PC-3 (cell line): ENCODE results near the gene RFX4. TPM values are rescaled to one million over a fixed set of nuclear protein-coding genes. Genes with fewer than 3 reads are reported as not detected.

ENCODE experiments used
- ATAC-seq: fragments of 200-7000 bp; cut with Tn5 transposase; 2 replicates; pipeline ENCODE4 v1.9.1; 2020; ENCODE audit warnings: mild to moderate bottlenecking, moderate library complexity
- BruUV-seq: library from RNA; stranded (reverse); fragments of 400-500 nt; replicated peaks from 2 replicates; lab custom pipeline; 2021; lab: Mats Ljungman, UMichigan
- CTCF ChIA-PET: fragments of 300-600 bp; sonication (Branson Sonifier 250); formaldehyde crosslinking; loops from one replicate; lab custom pipeline; 2022; ENCODE audit warnings: antibody characterized with exemption; lab: Charles Lee
- POLR2A ChIA-PET: fragments of 300-600 bp; sonication (Branson Sonifier 250); formaldehyde crosslinking; loops from one replicate; lab custom pipeline; 2022; ENCODE audit warnings: antibody characterized with exemption; ENCODE audit not compliant: unreplicated experiment; lab: Charles Lee
- DNase-seq: peaks from one replicate; pipeline ENCODE4 v3.0.0-alpha.2; 2015
- H2AFZ ChIP-seq: fragments of 300-600 bp; sonication (generic); 2 replicates; pipeline ENCODE4 v1.6.0; 2016; ENCODE audit warnings: antibody characterized with exemption, low read length
- H3F3A ChIP-seq: fragments of 300-600 bp; sonication (generic); one replicate; pipeline ENCODE4 v1.6.0; 2017; ENCODE audit warnings: antibody characterized with exemption, low read length, control low read depth, mild to moderate bottlenecking; ENCODE audit not compliant: unreplicated experiment
- H3K27ac ChIP-seq: fragments of 300-600 bp; sonication (generic); 2 replicates; pipeline ENCODE4 v1.5.1; 2016; ENCODE audit warnings: mild to moderate bottlenecking, low read length
- H3K27me3 ChIP-seq: fragments of 300-600 bp; sonication (generic); 2 replicates; pipeline ENCODE4 v1.6.1; 2016; ENCODE audit warnings: low read length, mixed read lengths
- H3K36me3 ChIP-seq: fragments of 300-600 bp; sonication (generic); 2 replicates; pipeline ENCODE4 v1.6.1; 2016; ENCODE audit warnings: low read depth, mixed run types, low read length, mixed read lengths
- H3K4me1 ChIP-seq: fragments of 300-600 bp; sonication (generic); 2 replicates; pipeline ENCODE4 v1.5.1; 2016; ENCODE audit warnings: low read length; ENCODE audit not compliant: insufficient read depth
- H3K4me2 ChIP-seq: fragments of 300-600 bp; sonication (generic); 2 replicates; pipeline ENCODE4 v1.6.0; 2016; ENCODE audit warnings: low read length
- H3K4me3 ChIP-seq: fragments of 300-600 bp; sonication (generic); 2 replicates; pipeline ENCODE4 v1.5.1; 2016; ENCODE audit warnings: mild to moderate bottlenecking, low read length, mixed read lengths
- H3K79me2 ChIP-seq: fragments of 300-600 bp; sonication (generic); 2 replicates; pipeline ENCODE4 v1.6.1; 2017; ENCODE audit warnings: low read length, mixed read lengths
- H3K9ac ChIP-seq: fragments of 300-600 bp; sonication (generic); 2 replicates; pipeline ENCODE4 v1.6.0; 2016; ENCODE audit warnings: mild to moderate bottlenecking, low read length
- H3K9me2 ChIP-seq: fragments of 300-600 bp; sonication (generic); replicated peaks from 2 replicates; pipeline ENCODE4 v1.6.1; 2016; ENCODE audit warnings: mixed run types, low read length, mixed read lengths
- H3K9me3 ChIP-seq: fragments of 300-600 bp; sonication (generic); 2 replicates; pipeline ENCODE4 v1.6.1; 2016; ENCODE audit warnings: low read length, mixed read lengths
- H4K20me1 ChIP-seq: fragments of 300-600 bp; sonication (generic); 2 replicates; pipeline ENCODE4 v1.6.1; 2016; ENCODE audit warnings: low read length, mixed read lengths
- EZH2 ChIP-seq: fragments of 300-600 bp; sonication (generic); IDR thresholded peaks from one replicate; pipeline ENCODE4 v1.6.1; 2017; ENCODE audit warnings: antibody characterized with exemption, mild to moderate bottlenecking, low read length; ENCODE audit not compliant: unreplicated experiment
- EZH2phosphoT487 ChIP-seq: fragments of 300-600 bp; sonication (generic); IDR thresholded peaks from 2 replicates; pipeline ENCODE4 v1.6.1; 2018; ENCODE audit warnings: mild to moderate bottlenecking, antibody characterized with exemption, low read length, borderline replicate concordance
- intact Hi-C: fragments of 100-400 bp; cut with micrococcal nuclease; formaldehyde crosslinking; loops from 2 replicates; pipeline ENCODE4 v1.9.0; 2023
- total RNA-seq: library from RNA; depleted of rRNA; stranded (reverse); fragments of >200 nt; gene quantifications from 2 replicates; pipeline ENCODE4 v1.2.3, GENCODE V29; 2014
- TF ChIP-seq, protein P1 (sequence below): fragments of 300-600 bp; sonication (generic); conservative IDR thresholded peaks from 2 replicates; pipeline ENCODE4 v1.5.1; 2017; ENCODE audit warnings: antibody characterized with exemption, low read depth, mild to moderate bottlenecking, low read length

Gene RFX4
- total RNA-seq, 1 experiment from 2014 or later, result not detected

DNA sequence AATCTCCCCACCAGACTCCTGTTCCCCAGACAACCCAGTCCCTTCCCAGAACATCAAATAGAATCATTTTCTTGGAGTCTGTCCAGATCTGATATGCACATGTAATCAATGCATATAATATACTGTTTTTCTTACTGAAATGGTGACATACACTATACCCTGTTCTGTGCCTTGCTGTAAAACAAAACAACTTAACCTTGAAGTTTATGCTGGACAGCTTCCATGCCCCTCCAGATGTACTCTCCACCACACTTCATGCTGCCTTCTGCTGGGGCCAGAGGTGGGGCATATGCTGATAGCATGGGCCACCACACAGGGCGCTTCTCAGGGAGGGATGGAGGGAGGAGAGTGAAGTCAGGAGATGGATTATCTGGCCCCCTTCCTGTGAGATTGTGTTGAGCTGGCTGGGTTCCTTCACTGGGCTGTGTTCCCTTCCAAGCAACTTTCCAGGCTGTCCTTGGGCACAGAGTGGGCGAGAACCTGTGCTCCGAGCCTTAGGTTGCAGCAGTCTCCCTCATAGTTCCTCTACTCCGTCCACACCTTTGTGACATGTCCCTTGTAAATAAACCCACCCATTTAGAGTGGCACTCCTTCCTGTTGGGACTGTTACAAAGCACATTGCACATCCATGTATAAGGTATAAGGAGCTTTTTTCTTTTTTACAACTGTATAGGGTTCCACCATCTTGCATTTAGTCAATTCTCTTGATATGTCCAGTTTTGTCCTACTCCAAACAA lies 114.0 kb downstream of the RFX4 start:
- intact Hi-C loops, result no loop called here

DNA sequence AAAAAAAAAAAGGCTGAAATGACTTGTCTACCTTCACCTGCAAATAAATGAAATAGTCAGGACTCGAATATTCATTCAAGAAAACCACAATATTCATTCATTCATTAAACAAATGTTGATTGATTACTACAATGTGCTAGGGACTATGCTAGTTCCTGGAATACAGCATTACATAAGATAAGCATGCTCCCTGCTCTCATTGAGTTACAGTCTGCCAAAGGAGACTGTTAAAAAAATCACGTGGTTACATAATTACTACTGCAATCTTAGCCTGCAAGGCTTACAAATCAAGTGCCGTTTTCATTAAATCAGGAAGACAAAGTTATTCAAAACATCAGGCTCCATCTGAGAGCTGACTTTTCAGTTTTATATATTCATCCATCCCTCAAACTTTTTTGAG lies 121.3 kb downstream of the RFX4 start:
- Histone ChIP-seq H3K9me3 (no peaks in the 10 kb centered on the region; the same call in 1 of the 2 replicates), H4K20me1 (no peaks in the 10 kb centered on the region), H3K4me3 (no peak overlapping the region), H3K4me1 (no peaks in the 10 kb centered on the region), H3F3A (no peaks in the 10 kb centered on the region), H3K79me2 (no peaks in the 10 kb centered on the region), H3K36me3 (no peaks in the 10 kb centered on the region), H3K27me3 (peaks cover 64% of the 10 kb centered on the region), H3K27ac (no peak overlapping the region), H3K9ac (no peak overlapping the region), H3K9me2 (no peaks in the 10 kb centered on the region), H3K4me2 (no peak overlapping the region), H2AFZ (no peak overlapping the region)
- TF ChIP-seq EZH2phosphoT487 (no peak), EZH2 (no peak)
- TF ChIP-seq, protein P1, sequence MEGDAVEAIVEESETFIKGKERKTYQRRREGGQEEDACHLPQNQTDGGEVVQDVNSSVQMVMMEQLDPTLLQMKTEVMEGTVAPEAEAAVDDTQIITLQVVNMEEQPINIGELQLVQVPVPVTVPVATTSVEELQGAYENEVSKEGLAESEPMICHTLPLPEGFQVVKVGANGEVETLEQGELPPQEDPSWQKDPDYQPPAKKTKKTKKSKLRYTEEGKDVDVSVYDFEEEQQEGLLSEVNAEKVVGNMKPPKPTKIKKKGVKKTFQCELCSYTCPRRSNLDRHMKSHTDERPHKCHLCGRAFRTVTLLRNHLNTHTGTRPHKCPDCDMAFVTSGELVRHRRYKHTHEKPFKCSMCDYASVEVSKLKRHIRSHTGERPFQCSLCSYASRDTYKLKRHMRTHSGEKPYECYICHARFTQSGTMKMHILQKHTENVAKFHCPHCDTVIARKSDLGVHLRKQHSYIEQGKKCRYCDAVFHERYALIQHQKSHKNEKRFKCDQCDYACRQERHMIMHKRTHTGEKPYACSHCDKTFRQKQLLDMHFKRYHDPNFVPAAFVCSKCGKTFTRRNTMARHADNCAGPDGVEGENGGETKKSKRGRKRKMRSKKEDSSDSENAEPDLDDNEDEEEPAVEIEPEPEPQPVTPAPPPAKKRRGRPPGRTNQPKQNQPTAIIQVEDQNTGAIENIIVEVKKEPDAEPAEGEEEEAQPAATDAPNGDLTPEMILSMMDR, result no peak
- ChIA-PET CTCF (no interaction called here), POLR2A (no interaction called here)
- ATAC-seq, result no peak
- BruUV-seq, result no TSS peak
- intact Hi-C loops, result no loop called here
- no peak for DNase-seq

More for the DNA sequence above, 114.0 kb downstream of the RFX4 start:
- no peak for ATAC-seq
- H4K20me1 ChIP-seq, result no peaks in the 10 kb centered on the region
- POLR2A ChIA-PET, result no interaction called here
- H3K27ac ChIP-seq, result no peak overlapping the region
- no peak for DNase-seq
- H3K9ac ChIP-seq, result no peak overlapping the region
- CTCF ChIA-PET, result no interaction called here
- TF ChIP-seq, protein P1, result no peak
- TF ChIP-seq EZH2phosphoT487 (no peak), EZH2 (no peak)
- no peaks in the 10 kb centered on the region for H3K4me1 ChIP-seq
- no peaks in the 10 kb centered on the region for H3K79me2 ChIP-seq
- no peaks in the 10 kb centered on the region for H3K9me2 ChIP-seq
- no peak overlapping the region for H3K4me3 ChIP-seq
- H3K9me3 ChIP-seq, result no peaks in the 10 kb centered on the region
- H2AFZ ChIP-seq, result no peak overlapping the region
- no peak overlapping the region for H3K4me2 ChIP-seq
- H3K27me3 ChIP-seq, result peaks cover 61% of the 10 kb centered on the region
- H3F3A ChIP-seq, result no peaks in the 10 kb centered on the region
- no TSS peak for BruUV-seq
- no peaks in the 10 kb centered on the region for H3K36me3 ChIP-seq

DNA sequence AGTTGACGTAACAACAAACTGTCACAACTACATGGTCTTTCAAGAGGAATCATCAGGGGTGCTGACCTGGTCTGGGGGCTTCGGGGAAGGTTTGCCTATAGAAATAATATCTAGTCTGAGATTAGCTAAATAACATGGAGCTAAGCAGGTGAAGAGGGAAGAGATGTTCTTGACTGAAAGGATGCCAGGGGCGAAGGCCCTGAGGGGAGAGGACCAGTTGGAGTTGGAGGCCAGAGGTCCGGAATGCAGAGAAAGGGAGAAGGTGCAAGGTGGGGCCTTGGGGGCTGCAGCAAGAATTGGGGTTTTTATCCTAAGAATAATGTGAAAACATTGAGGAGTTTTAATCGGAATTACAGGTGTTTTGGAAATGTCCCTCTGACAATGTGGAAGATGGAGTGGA lies 123.2 kb downstream of the RFX4 start:
- BruUV-seq, result no TSS peak
- no peak overlapping the region for H3K9ac ChIP-seq
- TF ChIP-seq EZH2, result no peak
- TF ChIP-seq, protein P1, result no peak
- TF ChIP-seq EZH2phosphoT487, result no peak
- ChIA-PET POLR2A (no interaction called here), CTCF (no interaction called here)
- H3K36me3 ChIP-seq, result no peaks in the 10 kb centered on the region
- no peak overlapping the region for H3K27ac ChIP-seq
- no peaks in the 10 kb centered on the region; the same call in 1 of the 2 replicates for H3K9me3 ChIP-seq
- H3F3A ChIP-seq, result no peaks in the 10 kb centered on the region
- H3K4me3 ChIP-seq, result no peak overlapping the region
- no peak overlapping the region for H2AFZ ChIP-seq
- DNase-seq, result no peak
- no peaks in the 10 kb centered on the region for H3K79me2 ChIP-seq
- intact Hi-C loops, result no loop called here
- H3K4me2 ChIP-seq, result no peak overlapping the region
- H3K27me3 ChIP-seq, result peaks cover 61% of the 10 kb centered on the region
- H3K9me2 ChIP-seq, result no peaks in the 10 kb centered on the region
- ATAC-seq, result no peak
- H4K20me1 ChIP-seq, result no peaks in the 10 kb centered on the region
- H3K4me1 ChIP-seq, result no peaks in the 10 kb centered on the region
